PC-3 (cell line): ENCODE measurements around the gene TNKS1BP1. TPM values are rescaled to one million over a fixed set of nuclear protein-coding genes. Genes with fewer than 3 reads are reported as not detected.
A peak's percentile ranks its signal among the peaks of the same experiment; 100 is the strongest.

Experiments used
- ATAC-seq: fragments of 200-7000 bp; cut with Tn5 transposase; 2 replicates; pipeline ENCODE4 v1.9.1; 2020; ENCODE audit warnings: mild to moderate bottlenecking, moderate library complexity
- BruUV-seq: library from RNA; stranded (reverse); fragments of 400-500 nt; replicated peaks from 2 replicates; lab custom pipeline; 2021; lab: Mats Ljungman, UMichigan
- CTCF ChIA-PET: fragments of 300-600 bp; sonication (Branson Sonifier 250); formaldehyde crosslinking; loops from one replicate; lab custom pipeline; 2022; ENCODE audit warnings: antibody characterized with exemption; lab: Charles Lee
- POLR2A ChIA-PET: fragments of 300-600 bp; sonication (Branson Sonifier 250); formaldehyde crosslinking; loops from one replicate; lab custom pipeline; 2022; ENCODE audit warnings: antibody characterized with exemption; ENCODE audit not compliant: unreplicated experiment; lab: Charles Lee
- DNase-seq: peaks from one replicate; pipeline ENCODE4 v3.0.0-alpha.2; 2015
- H2AFZ ChIP-seq: fragments of 300-600 bp; sonication (generic); 2 replicates; pipeline ENCODE4 v1.6.0; 2016; ENCODE audit warnings: antibody characterized with exemption, low read length
- H3F3A ChIP-seq: fragments of 300-600 bp; sonication (generic); one replicate; pipeline ENCODE4 v1.6.0; 2017; ENCODE audit warnings: antibody characterized with exemption, low read length, control low read depth, mild to moderate bottlenecking; ENCODE audit not compliant: unreplicated experiment
- H3K27ac ChIP-seq: fragments of 300-600 bp; sonication (generic); 2 replicates; pipeline ENCODE4 v1.5.1; 2016; ENCODE audit warnings: mild to moderate bottlenecking, low read length
- H3K27me3 ChIP-seq: fragments of 300-600 bp; sonication (generic); 2 replicates; pipeline ENCODE4 v1.6.1; 2016; ENCODE audit warnings: low read length, mixed read lengths
- H3K36me3 ChIP-seq: fragments of 300-600 bp; sonication (generic); 2 replicates; pipeline ENCODE4 v1.6.1; 2016; ENCODE audit warnings: low read depth, mixed run types, low read length, mixed read lengths
- H3K4me1 ChIP-seq: fragments of 300-600 bp; sonication (generic); 2 replicates; pipeline ENCODE4 v1.5.1; 2016; ENCODE audit warnings: low read length; ENCODE audit not compliant: insufficient read depth
- H3K4me2 ChIP-seq: fragments of 300-600 bp; sonication (generic); 2 replicates; pipeline ENCODE4 v1.6.0; 2016; ENCODE audit warnings: low read length
- H3K4me3 ChIP-seq: fragments of 300-600 bp; sonication (generic); 2 replicates; pipeline ENCODE4 v1.5.1; 2016; ENCODE audit warnings: mild to moderate bottlenecking, low read length, mixed read lengths
- H3K79me2 ChIP-seq: fragments of 300-600 bp; sonication (generic); 2 replicates; pipeline ENCODE4 v1.6.1; 2017; ENCODE audit warnings: low read length, mixed read lengths
- H3K9ac ChIP-seq: fragments of 300-600 bp; sonication (generic); 2 replicates; pipeline ENCODE4 v1.6.0; 2016; ENCODE audit warnings: mild to moderate bottlenecking, low read length
- H3K9me2 ChIP-seq: fragments of 300-600 bp; sonication (generic); replicated peaks from 2 replicates; pipeline ENCODE4 v1.6.1; 2016; ENCODE audit warnings: mixed run types, low read length, mixed read lengths
- H3K9me3 ChIP-seq: fragments of 300-600 bp; sonication (generic); 2 replicates; pipeline ENCODE4 v1.6.1; 2016; ENCODE audit warnings: low read length, mixed read lengths
- H4K20me1 ChIP-seq: fragments of 300-600 bp; sonication (generic); 2 replicates; pipeline ENCODE4 v1.6.1; 2016; ENCODE audit warnings: low read length, mixed read lengths
- EZH2 ChIP-seq: fragments of 300-600 bp; sonication (generic); IDR thresholded peaks from one replicate; pipeline ENCODE4 v1.6.1; 2017; ENCODE audit warnings: antibody characterized with exemption, mild to moderate bottlenecking, low read length; ENCODE audit not compliant: unreplicated experiment
- EZH2phosphoT487 ChIP-seq: fragments of 300-600 bp; sonication (generic); IDR thresholded peaks from 2 replicates; pipeline ENCODE4 v1.6.1; 2018; ENCODE audit warnings: mild to moderate bottlenecking, antibody characterized with exemption, low read length, borderline replicate concordance
- intact Hi-C: fragments of 100-400 bp; cut with micrococcal nuclease; formaldehyde crosslinking; loops from 2 replicates; pipeline ENCODE4 v1.9.0; 2023
- total RNA-seq: library from RNA; depleted of rRNA; stranded (reverse); fragments of >200 nt; gene quantifications from 2 replicates; pipeline ENCODE4 v1.2.3, GENCODE V29; 2014
- TF ChIP-seq, protein P1 (sequence below): fragments of 300-600 bp; sonication (generic); conservative IDR thresholded peaks from 2 replicates; pipeline ENCODE4 v1.5.1; 2017; ENCODE audit warnings: antibody characterized with exemption, low read depth, mild to moderate bottlenecking, low read length

Gene TNKS1BP1
- total RNA-seq, 1 experiment from 2014 or later, result 89.6 TPM

- Histone ChIP-seq H3K79me2 (peaks cover 51% of the 10 kb centered on the region), H4K20me1 (no peaks in the 10 kb centered on the region), H3K27ac (no peak overlapping the region; the same call in 1 of the 2 replicates), H3K4me2 (peak overlapping the region; percentile 98), H3K9me3 (no peaks in the 10 kb centered on the region), H3K36me3 (peaks cover 28% of the 10 kb centered on the region), H3K4me1 (peaks cover 23% of the 10 kb centered on the region), H3K9ac (peak overlapping the region; percentile 96), H3K27me3 (no peaks in the 10 kb centered on the region), H3K9me2 (no peaks in the 10 kb centered on the region), H2AFZ (peak overlapping the region; percentile 98), H3F3A (no peaks in the 10 kb centered on the region), H3K4me3 (peak overlapping the region; percentile 87)
- CTCF ChIA-PET, result no interaction called here
- ATAC-seq (peak; percentile 4), DNase-seq (no peak)
- no peak for TF ChIP-seq EZH2
- TF ChIP-seq, protein P1, sequence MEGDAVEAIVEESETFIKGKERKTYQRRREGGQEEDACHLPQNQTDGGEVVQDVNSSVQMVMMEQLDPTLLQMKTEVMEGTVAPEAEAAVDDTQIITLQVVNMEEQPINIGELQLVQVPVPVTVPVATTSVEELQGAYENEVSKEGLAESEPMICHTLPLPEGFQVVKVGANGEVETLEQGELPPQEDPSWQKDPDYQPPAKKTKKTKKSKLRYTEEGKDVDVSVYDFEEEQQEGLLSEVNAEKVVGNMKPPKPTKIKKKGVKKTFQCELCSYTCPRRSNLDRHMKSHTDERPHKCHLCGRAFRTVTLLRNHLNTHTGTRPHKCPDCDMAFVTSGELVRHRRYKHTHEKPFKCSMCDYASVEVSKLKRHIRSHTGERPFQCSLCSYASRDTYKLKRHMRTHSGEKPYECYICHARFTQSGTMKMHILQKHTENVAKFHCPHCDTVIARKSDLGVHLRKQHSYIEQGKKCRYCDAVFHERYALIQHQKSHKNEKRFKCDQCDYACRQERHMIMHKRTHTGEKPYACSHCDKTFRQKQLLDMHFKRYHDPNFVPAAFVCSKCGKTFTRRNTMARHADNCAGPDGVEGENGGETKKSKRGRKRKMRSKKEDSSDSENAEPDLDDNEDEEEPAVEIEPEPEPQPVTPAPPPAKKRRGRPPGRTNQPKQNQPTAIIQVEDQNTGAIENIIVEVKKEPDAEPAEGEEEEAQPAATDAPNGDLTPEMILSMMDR, result 0 out of 2 replicates have a peak, but pooled peaks have one; percentile 2
- TF ChIP-seq EZH2phosphoT487, result no peak
- TSS peak; percentile 98 for BruUV-seq
- POLR2A ChIA-PET, result interaction anchor here (0.6 to 1.1 kb wide), 4 partner anchors 14 to 336 kb away, joined by 3 to 7 read pairs (median 4); no protein-coding TSS in a partner anchor
- intact Hi-C loops, result no loop called here
Measured at GRCh38 chr11:57336111-57336666, 11.4 kb upstream of the TNKS1BP1 start.

- CTCF ChIA-PET, result interaction anchor here (0.6 kb wide), 1 partner anchor 13 kb away, joined by 4 read pairs; no protein-coding TSS in a partner anchor
- ATAC-seq (peak; percentile 99), DNase-seq (peak; percentile 92)
- H3K9ac ChIP-seq, result peak within 1 kb of the TSS; percentile 96
- no peaks in the 10 kb centered on the region for H3K9me2 ChIP-seq
- H3K4me3 ChIP-seq, result peak within 1 kb of the TSS; percentile 87
- peak within 1 kb of the TSS; percentile 98 for H3K4me2 ChIP-seq
- H2AFZ ChIP-seq, result peak within 1 kb of the TSS; percentile 98
- H3K79me2 ChIP-seq, result peaks cover 51% of the 10 kb centered on the region
- no peaks in the 10 kb centered on the region for H3F3A ChIP-seq
- no peaks in the 10 kb centered on the region for H4K20me1 ChIP-seq
- POLR2A ChIA-PET, result interaction anchor here (0.6 to 1.1 kb wide), 4 partner anchors 13 to 337 kb away, joined by 3 to 7 read pairs (median 4); no protein-coding TSS in a partner anchor
- no TSS peak for BruUV-seq
- no peaks in the 10 kb centered on the region for H3K9me3 ChIP-seq
- no peak for TF ChIP-seq EZH2phosphoT487
- TF ChIP-seq, protein P1, result 0 out of 2 replicates have a peak, but pooled peaks have one; percentile 9
- peaks cover 23% of the 10 kb centered on the region for H3K4me1 ChIP-seq
- H3K27ac ChIP-seq, result peak within 1 kb of the TSS; percentile 51
- H3K27me3 ChIP-seq, result no peaks in the 10 kb centered on the region
- intact Hi-C loops, result loop anchor here (1.0 kb wide), 2 partner anchors 10 to 332 kb away; no protein-coding TSS in a partner anchor
- H3K36me3 ChIP-seq, result peaks cover 35% of the 10 kb centered on the region
Measured at GRCh38 chr11:57335343-57336110, 10.8 kb upstream of the TNKS1BP1 start, which contains the start of gene SSRP1. Gene SSRP1, minus strand, starts transcription at chr11:57335892. Its CDS starts 771 bp downstream, at chr11:57335121.
